DMS114 treated with DMSO at 0.1 percent for 48 hours (cell line): ENCODE measurements around the gene HNRNPF.
A peak's percentile ranks its signal among the peaks of the same experiment; 100 is the strongest.
"Not testable (repeated sequence)": the region's sequence is repeated elsewhere in the genome, so short reads cannot be mapped to it uniquely, and the experiment has no call there.

Source experiments
- DNase-seq: peaks from one replicate; lab custom pipeline; 2025; ENCODE audit not compliant: unreplicated experiment; lab: John Stamatoyannopoulos, UW

HNRNPF gene

DNA sequence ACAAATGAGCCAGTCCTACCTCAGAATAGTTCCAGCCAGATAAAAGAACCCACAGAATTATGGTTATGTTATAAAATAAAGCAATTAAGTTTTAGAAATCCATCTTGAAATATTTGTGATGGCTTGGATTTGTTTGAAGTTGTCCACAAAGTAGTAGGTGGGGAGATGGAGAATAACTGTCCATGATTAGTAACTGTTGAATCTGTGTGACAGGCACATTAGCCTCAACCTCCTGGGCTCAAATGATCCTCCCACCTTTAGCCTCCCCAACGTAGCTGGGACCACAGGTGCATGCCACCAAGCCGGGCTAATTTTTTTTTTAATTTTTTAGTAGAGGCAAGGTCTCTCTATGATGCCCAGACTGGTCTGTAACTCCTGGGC, 10.1 kb downstream of the HNRNPF start:
- DNase-seq = no peak

- DNase-seq = peak; percentile 76
Measured at GRCh38 chr10:43396928-43397624, 11.9 kb downstream of the HNRNPF start.

DNA sequence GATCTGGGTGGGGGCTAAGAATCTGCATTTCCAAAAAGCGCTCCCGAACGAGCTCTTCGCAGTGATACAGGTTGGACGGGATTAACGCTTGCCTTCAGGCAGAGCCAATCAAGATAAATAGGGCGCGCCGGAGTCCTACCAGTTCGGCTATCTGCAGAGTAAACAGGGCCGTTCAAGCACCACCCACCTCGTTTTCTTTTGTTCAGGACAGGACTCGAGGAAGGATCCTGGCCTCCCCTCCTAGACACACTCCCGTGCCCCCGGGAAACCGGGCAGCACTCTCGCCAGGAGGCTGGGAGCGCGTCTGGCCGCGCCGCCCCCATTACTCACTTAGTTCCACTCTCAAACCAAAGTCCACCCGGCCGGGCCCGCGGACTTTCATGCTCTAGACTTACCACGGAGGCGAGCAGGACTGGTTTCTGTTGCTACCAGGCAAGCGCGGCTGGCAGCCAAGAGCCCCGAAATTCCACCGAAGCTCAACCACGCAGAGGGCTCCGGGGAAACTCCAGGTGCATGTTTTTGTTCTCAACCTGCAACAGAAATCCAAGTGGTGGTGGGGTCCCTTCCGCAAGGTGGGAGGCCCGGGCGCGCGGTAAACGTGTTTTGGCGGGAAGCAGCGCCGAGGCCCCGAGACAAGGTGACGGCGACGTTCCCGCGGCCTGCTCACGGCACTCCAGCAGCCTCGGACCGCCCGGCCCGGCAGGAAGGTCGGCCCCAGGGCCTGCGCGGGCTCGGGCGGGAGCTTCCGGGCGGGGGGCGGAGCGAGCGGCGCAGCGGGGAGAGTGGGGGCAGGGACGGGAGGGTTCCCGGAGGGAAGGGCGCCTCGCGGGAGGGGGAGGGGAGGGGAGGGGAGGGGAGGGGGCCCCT, 12.7 kb downstream of the HNRNPF start:
- DNase-seq = peak; percentile 53

GRCh38 chr10:43395571-43396060, 13.4 kb downstream of the HNRNPF start:
- no peak for DNase-seq

GRCh38 chr10:43394868-43395267, 14.1 kb downstream of the HNRNPF start:
- no peak for DNase-seq

DNA sequence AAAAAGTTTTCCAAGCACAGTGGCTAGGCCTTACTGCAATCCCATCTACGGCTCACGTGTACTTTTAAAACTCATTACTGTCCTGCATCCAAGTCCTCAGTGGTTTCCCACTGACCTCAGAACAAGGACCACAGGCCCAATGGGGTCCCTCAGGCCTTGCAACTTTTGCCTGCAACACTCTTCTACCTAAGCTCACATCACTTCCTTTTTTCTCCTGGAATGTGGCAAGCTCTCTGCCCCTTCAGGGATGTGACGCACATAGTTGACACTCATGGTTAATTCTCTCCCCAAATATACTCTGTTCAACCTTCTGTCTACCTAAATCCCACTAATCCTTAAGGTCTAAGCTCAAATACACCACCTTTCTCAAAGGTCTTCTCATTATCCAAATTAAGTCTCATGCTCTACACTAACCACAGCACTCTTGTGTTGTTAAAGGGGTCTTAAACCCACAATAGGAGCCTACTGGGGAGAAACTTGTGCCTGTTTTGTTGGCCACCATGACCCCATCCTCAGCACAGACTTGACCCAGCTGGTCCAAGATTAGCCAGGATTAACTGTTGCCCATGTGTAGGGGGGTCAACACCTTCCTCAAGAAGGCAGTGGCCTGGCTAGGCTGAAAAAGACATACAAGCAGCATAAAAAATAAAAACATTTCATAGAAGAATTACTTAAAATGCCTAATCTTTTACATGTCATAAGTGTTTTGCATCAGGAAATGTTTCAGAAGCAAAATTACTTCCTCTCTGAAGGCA, 15.2 kb downstream of the HNRNPF start:
- DNase-seq = no peak

GRCh38 chr10:43393186-43393585, 15.8 kb downstream of the HNRNPF start:
- not testable (repeated sequence) for DNase-seq

- no peak for DNase-seq
Measured at GRCh38 chr10:43392748-43393147, 16.2 kb downstream of the HNRNPF start.

DNA sequence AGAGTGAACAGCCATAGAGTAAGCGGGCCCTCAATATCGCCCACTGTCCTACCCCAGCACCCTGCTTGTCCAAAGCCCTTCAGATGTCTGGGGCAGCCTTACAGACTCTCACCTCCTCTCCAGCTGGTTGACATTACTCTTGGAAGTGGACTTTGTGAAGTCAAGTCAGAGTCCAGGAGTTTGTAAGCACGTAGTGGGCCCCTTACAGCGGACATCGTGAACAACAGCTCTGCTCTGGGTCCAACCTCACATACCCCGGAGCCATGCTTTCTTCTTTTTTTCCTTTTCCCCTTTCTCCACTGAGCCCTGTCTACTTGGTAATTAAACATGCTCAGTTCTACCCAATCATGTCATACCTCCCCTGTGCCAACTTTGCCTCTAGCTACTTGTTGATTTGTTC, 17.5 kb downstream of the HNRNPF start:
- DNase-seq = no peak

GRCh38 chr10:43390759-43391158, 18.2 kb downstream of the HNRNPF start:
- peak; percentile 76 for DNase-seq

DNA sequence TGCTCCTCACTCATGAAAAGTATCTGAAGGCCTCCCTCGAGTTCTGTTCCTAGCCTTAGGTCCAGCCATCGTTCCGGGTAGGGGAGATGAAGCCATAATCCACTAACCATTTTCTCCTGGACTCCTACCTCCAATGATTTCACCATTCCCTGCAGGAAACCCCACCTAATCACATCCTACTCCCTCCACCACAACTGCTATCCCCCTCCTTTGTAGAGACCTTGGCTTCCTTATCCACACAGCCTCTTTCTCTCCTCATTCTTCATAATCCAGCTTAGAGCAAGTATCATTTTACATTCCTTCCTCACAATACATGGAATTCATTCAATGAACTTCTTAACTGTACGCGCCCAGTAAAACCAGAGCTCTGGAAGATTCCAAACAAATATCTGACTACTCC, 18.7 kb downstream of the HNRNPF start:
- no peak for DNase-seq

DNA sequence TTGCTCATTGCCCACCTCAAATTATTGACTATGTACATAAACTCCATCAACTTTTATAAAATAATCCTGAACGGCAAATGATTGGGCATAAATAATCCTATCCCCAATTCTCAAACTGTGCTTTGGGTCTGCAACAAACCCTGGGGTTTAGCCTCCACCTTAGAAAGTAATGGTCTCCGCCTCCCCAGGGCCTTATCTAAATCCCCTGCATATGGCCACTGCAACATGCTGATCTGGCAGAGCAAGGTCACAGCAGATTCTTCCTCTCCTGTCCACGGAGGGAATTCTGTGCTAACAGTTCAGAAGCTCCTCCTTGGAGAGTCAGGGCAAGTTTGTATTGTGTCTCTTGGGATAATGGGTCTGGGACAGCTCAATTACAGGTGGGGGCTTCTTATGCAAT, 19.1 kb downstream of the HNRNPF start:
- DNase-seq = no peak

- DNase-seq = no peak
Measured at GRCh38 chr10:43387678-43388032, 21.3 kb downstream of the HNRNPF start.

DNA sequence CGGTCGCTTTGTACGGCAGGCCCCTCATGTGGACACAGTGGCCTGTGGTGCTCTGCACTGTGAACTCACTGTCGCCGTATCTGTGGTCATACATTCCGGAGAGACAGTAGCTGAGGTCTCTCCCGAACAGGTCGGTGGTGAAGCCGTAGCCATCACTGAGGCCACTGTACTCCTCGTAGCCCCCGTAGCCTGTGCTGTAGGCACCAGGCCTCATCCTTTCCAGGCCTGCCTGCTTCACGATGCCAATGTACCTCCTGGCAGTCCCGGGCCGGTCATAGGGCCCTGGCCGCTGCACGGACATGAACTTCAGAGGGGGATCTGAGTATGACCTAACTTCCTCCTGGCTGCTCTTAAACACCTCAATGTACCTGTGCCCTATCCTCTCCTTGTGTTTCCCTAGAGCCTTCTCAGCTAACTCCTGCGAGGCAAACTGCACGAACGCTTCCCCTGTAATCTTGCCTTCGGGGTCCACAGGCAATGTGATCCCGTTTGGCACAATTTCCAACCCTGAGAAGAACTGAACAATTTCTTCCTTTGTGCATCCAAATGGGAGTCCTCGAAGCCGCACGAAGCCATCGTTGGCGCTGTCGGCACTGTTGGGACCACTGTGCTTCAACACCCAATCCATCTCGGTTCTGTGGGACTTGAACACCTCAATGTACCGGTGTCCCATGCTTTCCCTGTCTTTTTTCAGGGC, 21.9 kb downstream of the HNRNPF start:
- DNase-seq = no peak

GRCh38 chr10:43386549-43386948, 22.4 kb downstream of the HNRNPF start:
- no peak for DNase-seq

DNA sequence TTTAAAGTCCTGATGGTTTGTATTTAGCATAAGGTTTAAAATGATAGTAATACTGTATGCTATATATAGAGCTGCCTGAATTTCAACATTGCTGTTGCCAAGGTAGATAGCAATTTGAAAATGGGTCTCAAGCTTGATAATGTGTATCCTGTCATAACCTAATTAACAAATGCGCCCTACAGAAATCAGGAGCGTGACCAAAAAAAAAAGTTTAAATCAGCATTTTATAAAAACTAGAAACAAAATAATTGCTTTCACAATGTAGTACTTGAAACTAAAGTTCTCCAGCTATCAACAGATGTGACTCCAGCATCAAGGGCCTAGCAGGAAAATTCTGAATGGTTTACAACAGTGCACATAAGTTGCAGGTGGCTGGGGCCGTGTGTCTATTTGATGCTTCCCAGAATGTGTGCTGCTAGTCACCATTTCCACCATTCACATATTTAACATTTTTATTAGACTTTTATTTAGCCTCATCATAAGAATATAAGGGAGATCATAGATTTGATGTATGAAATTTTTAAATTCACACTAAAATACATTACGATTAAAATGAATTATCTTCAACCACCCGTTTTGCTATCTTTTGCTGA, 23.5 kb downstream of the HNRNPF start:
- no peak for DNase-seq

DNA sequence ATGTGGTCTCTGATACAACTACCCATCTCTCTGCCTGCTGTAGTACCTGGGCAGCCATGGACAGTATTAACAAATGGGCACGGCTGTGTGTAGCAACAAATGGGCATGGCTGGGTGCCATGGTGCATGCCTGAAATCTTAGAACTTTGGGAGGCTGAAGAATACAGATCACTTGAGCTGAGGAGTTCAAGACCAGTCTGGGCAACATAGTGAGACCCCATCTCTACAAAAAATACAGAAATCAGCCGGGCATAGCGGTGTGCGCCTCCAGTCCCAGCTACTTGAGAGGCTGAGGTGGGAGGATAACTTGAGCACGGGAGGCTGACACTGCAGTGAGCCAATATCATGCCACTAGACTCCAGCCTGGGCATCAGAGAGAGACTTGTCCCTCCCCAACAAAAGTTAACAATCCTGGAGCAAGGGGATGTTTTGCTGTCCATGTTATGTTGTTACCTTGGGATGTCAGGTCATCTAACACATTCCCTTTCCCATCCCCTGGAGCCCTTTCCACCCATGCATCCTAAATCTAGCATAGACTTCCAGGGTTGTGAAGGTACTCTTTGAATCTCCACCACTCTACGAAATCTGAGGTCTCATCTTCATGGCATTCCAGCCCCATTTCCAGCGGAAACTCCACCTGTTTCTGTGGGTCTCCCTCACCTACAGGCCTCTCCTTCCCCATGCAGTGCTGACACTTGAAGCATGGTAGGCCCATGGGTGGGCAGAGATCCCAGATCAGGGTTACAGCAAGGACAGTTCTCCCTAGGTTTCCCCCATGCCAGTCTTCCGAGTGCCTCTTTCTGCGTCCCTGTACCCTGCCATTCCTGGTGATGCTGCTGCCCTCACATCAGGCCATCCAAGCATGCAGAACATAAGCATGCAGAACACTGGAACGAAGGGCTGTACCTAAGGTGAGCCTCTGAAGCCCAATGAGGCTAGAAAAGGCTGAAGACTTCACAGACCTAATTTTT, 24.4 kb downstream of the HNRNPF start:
- DNase-seq = no peak

DNA sequence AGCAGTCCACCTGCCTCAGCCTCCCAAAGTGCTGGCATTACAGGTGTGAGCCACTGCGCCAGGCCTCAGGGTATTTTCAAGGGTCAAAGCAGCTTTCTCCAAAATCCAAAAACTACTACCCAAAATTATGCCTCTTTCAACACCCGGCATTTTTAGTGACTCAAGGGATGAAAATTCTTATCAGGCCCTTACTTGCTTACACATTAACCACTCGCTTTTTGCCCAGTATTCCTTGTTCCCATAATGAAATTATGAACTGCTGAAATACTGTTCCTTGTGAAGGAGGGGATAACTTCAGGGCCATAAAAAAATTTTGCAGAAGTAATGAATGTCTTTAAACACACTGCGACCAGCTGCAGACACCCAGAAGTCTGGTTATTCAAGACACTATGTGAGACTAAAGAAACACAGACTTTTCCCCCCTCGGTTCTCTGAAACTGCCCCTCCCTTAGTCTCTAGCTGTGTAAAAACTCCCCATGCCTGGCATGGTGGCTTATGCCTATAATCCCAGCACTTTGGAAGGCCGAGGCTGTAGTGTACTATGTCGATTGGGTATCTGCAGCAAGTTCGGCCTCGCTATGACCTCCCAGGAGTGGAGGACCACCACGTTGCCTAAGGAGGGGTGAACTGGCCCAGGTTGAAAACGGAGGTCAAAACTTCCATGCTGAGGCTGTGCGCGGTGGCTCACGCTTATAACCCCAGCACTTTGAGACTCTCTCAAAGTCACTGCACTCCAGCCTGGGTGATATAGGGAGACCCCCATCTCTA, 25.6 kb downstream of the HNRNPF start:
- no peak for DNase-seq
